ENCODE data around the gene AGBL4.

The AGBL4 gene

DNA sequence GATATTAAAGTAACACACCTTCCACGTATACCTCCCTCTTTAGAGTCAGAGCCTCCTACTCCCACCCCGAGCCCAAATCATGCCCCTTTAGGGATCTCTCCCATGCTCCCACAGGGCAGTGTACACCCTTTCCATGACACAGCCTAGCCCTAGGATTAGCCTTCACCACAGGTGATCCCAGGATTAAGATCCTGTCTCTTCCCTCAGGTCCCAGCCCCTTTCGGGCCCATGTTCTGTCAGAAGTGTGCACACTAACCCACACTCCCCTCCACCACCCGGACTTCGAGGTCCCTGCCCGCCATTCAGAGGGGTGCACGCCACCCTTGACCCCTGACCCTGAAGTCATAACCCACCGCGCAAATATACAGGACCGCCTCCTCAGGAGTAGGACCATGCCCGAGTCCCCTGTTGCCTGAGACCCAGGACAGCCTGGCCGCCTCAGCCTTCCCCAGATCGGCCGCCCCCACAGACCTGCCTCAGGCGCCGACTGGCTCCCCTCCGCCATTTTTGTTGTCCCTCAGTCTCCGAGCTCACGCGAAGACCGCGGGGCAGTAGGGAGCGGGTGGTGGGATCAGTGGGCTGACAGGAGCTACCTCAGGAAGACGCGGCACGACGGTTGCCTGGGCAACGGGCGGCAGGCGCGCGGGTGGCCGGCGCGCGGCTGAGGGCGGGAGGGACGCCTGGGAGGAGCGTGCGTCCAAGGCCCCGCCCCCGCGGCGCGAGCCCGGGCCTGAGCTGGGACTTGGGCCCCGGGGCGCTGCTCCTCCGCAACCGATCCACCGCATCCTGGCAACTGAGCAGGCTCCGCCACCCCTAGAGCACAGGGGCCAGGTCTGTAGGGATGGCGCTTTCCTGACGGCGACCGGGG, at the start of gene AGBL4:
TSS of gene AGBL4 (minus strand) at position 663 of the 868 bp plus-strand sequence.
- DNase-seq (ENCODE audit: extremely low read depth, low read depth) = no peak
- TF ChIP-seq, protein P1, sequence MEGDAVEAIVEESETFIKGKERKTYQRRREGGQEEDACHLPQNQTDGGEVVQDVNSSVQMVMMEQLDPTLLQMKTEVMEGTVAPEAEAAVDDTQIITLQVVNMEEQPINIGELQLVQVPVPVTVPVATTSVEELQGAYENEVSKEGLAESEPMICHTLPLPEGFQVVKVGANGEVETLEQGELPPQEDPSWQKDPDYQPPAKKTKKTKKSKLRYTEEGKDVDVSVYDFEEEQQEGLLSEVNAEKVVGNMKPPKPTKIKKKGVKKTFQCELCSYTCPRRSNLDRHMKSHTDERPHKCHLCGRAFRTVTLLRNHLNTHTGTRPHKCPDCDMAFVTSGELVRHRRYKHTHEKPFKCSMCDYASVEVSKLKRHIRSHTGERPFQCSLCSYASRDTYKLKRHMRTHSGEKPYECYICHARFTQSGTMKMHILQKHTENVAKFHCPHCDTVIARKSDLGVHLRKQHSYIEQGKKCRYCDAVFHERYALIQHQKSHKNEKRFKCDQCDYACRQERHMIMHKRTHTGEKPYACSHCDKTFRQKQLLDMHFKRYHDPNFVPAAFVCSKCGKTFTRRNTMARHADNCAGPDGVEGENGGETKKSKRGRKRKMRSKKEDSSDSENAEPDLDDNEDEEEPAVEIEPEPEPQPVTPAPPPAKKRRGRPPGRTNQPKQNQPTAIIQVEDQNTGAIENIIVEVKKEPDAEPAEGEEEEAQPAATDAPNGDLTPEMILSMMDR (IDR thresholded peaks at IDR 0.05; ENCODE audit: low read depth, low read length) = no peak

DNA sequence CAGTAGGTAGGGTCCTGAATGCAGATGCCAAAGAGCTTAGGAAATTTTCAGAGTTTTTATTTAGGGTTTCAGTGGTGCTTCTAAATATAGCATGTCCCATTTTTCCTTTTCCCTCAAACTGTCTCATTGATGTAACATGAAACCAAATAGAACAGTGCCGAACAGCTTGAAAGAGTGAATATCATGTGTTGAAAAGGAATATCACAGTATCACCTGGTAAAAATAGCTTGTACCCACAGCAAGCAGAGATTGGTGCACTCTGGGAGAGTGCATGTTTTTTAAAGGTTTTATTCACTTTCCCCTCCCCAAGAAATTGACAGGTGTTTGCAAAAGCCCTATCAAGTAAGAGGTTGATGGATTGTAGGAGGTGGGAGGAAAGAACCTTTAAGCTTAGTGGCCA, 43.1 kb upstream of the AGBL4 start:
- DNase-seq (ENCODE audit: extremely low read depth, low read depth) = no peak

DNA sequence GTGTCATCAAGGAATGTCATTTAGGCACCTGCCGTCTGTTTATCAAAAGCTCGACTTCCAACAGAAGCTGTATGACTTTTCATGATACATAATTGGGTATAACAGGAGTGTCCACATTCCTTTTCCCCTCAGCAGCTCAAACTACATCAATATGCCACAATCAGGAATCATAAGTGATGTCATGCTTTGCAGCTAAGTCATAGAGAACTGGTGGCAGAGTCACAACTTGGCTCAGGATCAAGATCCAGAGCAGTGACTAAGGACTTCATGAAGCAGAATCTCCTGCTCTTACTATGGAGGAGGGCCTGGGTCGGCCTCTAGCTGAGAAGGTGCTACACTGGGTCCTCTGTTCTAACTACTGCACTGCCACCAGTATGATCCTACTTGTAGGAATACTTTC, 36.5 kb upstream of the AGBL4 start:
- DNase-seq (ENCODE audit: extremely low read depth, low read depth) = no peak

More for the DNA sequence above, 43.1 kb upstream of the AGBL4 start:
- TF ChIP-seq, protein P1 (IDR thresholded peaks at IDR 0.05; ENCODE audit: low read depth, low read length) = no peak

DNA sequence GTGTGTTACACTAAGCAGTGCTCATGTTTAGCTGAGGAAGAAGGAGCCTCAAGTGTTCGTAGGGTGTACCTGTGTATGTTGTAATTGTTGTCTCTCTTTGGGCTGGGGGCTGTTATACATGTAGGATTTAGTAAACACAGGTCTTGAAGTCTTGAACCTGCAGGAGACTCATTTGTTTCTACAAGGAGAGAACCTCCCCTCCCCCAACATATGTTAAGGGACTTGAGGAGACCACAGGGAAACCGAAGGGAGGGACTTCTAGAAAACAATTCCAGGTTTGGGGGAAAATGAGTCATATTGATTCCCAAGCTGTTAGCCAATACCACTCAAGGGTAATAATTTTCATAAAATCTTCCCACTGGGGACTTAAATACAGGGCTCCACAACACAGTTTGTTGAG, 25.0 kb upstream of the AGBL4 start:
- no peak for DNase-seq (ENCODE audit: extremely low read depth, low read depth)
- TF ChIP-seq, protein P1 (IDR thresholded peaks at IDR 0.05; ENCODE audit: low read depth, low read length) = no peak

More for the DNA sequence above, 36.5 kb upstream of the AGBL4 start:
- TF ChIP-seq, protein P1 (IDR thresholded peaks at IDR 0.05; ENCODE audit: low read depth, low read length) = no peak

DNA sequence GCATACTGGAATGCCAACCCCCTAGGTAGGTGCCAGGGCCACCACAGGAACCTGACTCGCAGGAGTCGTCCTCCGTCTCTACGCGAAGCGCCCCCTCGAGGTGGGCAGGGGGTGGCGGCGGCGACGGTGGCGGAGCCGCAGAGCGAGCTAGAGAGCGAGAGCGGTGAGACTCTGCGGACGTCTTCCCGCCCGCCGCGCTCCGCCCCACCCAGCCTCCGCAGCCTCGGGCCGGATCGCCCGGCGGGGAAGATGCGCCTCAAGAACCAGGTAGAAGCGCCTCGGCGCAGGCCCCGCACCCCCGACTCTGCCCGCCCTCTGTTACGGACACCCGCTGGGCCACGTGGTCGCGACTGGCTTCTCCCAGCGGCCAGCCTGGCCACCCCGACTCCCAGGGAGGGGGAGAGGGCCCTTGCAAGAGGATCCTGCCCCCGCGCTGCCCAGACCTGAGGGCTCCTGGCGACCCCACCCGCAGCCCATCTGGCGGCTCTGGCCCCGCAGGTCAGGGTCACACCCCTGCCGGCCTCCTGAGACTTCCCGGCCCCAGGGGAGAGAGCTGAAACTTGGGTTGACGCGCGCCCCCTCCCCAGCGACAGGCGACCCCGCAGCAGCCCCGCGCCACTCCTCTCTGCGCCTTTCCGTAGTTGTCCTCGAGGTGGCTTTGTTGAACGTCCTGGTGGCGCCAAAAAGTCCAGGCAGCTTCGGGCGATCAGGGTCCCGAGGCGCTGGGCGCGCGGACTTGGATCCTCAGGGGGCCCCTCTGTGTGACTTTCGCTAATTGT, 24.4 kb upstream of the AGBL4 start:
- TF ChIP-seq, protein P1 (IDR thresholded peaks at IDR 0.05; ENCODE audit: low read depth, low read length) = no peak
- no peak for DNase-seq (ENCODE audit: extremely low read depth, low read depth)

DNA sequence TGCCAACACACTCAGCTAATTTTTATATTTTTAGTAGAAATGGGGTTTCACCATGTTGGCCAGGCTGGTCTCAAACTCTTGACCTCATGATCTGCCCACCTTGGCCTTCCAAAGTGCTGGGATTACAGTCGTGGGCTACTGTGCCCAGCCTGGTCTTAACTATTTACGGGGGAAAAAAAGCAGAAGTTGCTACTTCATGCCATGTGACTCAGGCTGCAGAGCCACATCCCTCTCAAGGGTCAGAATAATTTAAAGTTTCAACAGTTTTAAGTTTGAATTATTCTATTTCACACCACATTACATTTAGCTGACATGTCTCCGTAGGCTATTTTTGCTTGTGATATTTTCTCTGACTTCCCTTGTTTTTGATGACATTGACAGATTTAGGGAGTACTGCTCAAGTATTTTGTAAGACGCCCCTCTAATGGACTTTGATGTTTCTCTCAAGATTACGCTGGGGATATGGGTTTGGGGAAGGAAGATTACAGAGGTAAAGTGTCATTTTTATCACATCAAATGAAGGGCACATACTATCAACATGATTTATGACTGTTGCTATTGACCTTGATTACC, 14.6 kb upstream of the AGBL4 start:
- no peak for DNase-seq (ENCODE audit: extremely low read depth, low read depth)
- TF ChIP-seq, protein P1 (IDR thresholded peaks at IDR 0.05; ENCODE audit: low read depth, low read length) = no peak

All from AG09319 (cell line).